Measurements from ENCODE around the gene CHRNG.
"Not testable (repeated sequence)": the region's sequence is repeated elsewhere in the genome, so short reads cannot be mapped to it uniquely, and the experiment has no call there.

CHRNG gene

DNA sequence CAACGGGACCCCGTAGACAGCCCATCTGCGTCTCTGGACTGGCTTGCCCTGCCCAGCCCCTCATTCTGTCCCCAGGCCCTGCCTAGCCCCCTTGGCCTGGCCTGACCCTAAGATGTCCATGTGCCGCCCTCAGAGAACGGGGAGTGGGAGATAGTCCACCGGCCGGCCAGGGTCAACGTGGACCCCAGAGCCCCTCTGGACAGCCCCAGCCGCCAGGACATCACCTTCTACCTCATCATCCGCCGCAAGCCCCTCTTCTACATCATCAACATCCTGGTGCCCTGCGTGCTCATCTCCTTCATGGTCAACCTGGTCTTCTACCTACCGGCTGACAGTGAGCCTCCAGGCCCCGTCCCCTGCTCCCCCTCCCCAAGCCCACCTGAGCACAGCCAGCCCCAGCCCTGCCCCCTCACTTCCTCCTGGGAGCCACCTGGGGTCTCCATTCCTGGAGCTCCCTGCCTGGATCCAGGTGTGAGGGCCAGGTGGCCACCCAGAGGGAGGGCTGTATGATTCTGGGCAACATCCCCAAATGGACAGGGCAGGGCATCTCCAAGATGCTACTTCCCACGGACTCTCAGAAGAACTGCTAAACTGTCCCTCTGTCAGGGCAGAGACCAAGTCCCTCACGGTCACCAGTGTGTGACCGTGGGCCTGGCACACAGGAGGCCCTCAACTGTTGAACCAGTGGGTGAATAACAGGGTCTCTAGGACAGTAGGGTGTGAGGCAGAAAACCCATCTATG, 9.5 kb upstream of the CHRNG start:
- DNase-seq: no peak

DNA sequence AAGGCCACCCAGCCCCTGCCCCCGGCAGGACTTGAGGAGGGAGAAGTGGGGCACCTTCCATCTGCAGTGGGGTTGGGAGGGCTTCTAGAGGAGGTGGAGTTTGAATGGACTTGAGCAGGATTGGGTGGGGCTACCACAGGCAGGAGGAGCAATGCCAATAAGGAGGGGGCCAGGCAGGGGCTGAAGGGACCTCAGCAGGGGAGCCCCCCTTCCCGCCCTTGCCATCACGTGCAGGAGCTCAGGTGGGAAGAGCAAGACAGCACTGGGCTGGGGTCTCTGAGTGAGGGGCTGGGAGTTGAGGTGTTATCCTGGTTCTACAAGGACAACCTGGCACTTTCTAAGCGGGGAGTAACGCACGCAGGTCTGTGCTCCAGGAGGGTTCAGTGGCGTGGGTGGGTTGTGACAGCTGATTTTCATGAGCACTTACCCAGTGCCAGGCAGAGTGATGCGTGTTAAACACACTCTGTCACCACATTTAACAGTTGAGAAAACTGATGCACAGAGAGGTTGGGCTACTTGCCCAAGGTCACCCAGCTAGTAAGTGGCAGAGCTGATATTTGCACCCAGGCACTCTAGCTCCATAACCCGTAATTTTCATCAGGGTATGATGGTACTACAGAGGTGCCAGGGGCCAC, 8.7 kb upstream of the CHRNG start:
- no peak for DNase-seq

DNA sequence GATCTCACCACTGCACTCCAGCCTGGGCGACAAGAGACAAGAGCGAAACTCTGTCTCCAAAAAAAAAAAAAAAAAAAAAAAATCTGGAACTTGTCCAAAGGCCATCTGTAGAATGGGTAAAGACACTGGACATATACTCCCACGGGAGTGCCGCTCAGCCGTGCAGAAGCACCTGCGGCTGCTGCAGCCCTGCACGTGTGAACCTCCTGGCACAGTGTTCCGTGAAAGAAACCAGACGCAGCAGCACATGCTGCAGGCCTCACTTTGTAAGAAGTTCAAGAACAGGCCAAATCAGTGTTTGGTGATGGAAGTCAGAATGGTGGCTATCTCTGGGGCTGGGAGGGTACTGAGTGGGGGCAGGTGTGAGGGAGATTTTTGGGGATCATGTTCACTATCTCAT, 7.1 kb upstream of the CHRNG start:
- DNase-seq: no peak

DNA sequence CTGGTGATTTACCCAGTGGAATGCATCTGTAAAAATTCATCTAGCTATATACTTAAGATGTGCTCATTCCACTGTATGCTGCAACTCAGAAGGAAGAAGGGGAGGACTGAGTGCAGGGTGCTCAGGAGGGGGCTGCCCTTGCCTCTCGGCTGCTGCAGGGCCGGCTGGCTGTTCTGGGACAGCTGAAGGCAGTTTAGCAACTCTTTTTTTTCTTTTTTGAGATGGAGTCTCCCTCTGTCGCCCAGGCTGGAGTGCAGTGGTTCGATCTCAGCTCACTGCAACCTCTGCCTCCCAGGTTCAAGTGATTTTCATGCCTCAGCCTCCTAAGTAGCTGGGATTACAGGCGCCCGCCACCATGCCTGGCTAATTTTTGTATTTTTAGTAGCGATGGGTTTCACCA, 6.7 kb upstream of the CHRNG start:
- not testable (repeated sequence) for DNase-seq

DNA sequence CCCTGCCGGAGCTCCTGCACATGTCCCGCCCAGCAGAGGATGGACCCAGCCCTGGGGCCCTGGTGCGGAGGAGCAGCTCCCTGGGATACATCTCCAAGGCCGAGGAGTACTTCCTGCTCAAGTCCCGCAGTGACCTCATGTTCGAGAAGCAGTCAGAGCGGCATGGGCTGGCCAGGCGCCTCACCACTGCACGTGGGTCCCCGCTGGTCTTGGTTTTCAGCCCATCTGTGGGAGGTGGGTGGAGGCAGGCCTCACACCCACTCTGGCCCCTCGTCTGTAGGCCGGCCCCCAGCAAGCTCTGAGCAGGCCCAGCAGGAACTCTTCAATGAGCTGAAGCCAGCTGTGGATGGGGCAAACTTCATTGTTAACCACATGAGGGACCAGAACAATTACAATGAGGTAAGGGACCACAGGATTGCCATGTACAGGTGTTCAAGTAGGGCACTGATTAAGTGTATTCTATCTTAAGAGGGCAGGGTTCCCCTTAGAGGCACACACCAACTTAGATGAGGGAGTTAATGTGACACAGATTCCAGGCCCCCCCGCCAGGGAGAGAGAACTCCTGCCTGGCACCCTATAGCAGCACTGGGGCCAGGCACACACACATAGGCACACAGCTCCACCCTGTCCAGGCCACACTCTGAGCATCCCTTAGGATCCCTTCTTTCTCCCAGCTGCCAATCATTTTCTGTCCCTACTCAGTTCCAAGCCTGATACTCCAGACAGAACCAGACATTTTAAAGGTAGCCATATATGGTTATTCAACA, 5.4 kb upstream of the CHRNG start:
- no peak for DNase-seq

DNA sequence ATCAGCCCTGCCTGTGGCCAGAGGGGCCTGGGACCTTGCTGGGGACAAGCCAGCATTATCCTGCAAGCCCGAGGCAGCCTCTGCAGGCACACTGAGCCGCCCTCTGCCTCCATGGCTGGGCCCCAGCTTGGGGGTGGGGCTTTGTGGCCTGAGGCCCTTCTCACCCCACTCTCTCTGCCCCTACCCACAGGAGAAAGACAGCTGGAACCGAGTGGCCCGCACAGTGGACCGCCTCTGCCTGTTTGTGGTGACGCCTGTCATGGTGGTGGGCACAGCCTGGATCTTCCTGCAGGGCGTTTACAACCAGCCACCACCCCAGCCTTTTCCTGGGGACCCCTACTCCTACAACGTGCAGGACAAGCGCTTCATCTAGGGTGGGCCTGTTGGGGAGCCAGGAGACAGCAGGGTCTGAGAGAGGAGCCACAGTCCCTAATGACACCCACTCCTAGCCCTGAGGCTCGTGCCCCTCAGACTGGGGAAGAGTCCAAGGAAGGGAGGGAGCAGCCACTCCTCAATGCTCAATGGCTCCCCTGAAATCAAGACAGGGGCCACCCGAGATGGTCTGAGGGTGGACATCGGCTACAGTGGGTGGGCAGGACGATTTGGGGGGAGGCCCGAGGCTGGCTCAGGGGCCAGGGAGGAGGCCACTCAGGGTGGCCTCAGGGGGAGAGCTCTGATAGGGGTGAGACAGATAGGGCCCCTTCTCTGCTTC, 4.4 kb upstream of the CHRNG start:
- no peak for DNase-seq

DNA sequence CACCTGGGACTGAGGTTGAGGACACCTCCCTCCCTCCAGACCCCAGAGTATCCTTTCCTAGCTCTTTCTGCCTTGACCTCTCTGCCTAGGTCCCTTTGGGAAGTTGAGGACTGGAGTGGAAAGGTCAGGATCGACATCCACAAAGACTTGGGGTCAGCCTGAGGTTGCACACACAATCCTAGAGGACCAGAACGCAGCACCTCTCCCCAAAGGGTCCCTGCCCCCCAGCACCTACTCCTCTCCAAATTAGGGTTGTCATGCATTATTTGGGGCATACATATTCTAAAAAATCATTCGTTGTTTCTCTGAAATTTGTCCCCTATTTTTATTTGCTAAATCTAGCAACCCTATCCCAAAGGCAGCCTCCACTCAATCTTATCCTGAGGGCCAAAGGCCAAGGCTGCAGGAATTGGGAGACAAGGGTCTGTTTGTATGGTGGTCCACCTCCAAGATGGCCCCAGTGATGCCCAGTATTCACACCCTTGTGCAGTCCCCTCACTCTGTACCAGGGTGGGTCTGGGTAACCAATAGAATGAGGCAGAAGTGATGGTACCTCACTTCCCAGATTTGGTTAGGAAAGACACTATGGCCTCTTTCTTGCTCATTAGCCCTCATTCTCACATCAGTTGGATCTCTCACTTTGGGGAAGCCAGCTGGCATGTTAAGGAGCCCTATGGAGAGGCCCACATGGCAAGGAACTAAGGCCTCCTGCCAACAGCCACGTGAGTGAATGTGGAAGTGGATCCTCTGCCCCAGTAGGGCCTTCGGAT, 3.5 kb upstream of the CHRNG start:
- DNase-seq: no peak

DNA sequence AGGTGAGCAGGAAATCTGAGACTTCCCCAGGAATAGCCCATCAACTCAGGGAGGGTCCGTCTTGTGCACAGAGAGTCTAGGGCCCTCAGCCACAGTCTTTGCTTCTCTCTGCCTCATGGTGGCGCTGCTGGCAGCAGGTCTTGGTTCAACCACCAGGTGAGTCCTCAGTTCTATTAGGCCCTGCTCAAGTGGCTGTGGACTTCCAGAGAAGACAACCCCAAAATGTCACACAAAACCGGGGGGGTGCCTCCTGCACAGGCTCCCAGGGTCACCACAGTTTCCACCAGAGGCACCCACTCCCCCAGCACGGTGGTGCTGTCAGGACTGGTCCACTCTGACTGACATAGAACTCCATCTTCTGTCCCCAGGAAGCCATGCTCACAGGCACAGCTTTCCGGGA, 2.4 kb upstream of the CHRNG start:
- no peak for DNase-seq

DNA sequence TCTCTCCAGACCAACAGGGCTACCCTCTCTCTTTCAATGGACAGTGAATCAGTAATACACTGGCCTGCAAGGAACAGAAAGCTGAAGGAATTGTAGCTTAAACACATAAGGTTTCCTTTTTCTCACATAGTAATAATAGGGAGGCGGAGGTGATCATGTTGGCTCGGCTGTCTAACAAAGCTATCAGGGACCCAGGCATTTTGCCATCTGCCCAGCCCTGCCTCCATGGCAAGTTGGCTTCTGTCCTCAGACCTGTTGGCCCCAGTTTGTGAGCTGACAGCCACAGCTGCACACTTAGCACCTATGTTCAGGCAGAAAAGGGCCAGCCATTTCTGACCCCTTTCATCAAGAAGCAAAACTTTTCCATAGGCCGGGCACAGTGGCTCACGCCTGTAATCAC, 2.0 kb upstream of the CHRNG start:
- DNase-seq: no peak

DNA sequence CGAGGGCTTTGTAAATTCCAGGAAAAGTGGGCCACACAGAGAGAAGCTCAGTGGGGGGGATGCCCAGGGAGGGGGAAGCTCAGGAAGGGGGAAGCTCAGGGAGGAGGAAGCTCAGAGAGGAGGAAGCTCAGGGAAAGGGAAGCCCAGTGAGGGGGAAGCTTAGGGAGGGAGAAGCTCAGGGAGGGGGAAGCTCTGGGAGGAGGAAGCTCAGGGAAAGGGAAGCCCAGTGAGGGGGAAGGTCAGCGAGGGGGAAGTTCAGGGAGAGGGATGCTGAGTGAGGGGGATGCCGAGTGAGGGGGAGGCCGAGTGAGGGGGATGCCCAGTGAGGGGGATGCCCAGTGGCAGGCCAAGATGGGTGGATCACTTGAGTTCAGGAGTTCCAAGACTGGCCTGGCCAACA, 821 bp upstream of the CHRNG start:
- DNase-seq: no peak

DNA sequence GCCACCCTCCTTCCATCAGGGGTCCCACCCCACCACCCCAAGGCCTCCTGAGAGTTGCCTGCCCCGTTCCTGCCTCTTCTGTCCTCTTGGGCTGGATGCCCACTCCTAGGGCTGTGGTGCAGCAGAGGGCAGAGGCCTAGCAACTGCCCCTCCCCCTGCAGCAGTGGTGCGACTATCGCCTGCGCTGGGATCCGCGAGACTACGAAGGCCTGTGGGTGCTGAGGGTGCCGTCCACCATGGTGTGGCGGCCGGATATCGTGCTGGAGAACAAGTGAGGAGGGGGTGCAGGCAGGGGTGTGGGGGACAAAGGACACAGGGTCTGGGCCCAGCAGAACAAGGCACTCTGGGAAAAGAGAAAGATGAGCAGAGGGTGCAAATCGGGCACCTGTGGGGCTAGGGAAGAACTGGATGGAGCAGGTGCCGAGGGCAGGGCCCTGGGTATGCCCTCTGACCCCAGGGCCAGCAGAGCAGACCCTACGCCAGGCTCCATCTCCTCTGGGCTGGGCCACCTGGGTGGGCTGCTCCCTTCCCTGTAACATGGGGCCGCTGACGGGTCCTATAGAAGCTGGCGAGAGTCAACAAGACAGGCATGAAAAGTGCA, 1.0 kb downstream of the CHRNG start:
- DNase-seq: no peak

DNA sequence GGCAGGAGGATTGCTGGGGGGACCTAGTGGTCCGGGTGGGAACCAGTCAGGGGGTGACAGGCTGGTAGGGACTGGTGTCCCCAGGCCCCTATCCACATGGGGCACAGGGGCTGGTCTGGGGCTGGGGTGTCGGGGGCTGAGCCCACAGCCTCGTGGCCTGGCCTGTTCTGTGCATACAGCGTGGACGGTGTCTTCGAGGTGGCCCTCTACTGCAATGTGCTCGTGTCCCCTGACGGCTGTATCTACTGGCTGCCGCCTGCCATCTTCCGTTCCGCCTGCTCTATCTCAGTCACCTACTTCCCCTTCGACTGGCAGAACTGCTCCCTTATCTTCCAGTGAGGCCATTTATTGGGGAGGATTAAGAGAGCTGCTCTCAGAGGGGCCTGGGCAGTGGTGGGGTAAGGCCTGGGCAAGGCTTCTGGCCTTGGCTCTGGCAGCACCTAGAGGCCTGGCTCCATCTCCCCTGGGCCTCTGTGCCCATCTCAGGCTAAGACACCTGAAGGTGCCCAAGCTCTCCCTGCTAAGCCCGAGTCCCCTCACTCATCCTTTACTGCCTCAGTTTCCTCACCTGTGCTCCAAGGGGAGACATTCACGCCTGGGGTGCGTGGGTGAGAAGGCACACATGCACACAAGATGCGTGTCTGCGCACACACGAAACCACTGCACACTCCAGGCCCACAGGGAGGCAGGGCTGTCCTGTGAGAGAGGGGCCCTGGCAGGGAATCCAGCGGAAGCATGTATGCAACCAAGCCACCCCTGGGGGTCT, 1.9 kb downstream of the CHRNG start:
- no peak for DNase-seq

DNA sequence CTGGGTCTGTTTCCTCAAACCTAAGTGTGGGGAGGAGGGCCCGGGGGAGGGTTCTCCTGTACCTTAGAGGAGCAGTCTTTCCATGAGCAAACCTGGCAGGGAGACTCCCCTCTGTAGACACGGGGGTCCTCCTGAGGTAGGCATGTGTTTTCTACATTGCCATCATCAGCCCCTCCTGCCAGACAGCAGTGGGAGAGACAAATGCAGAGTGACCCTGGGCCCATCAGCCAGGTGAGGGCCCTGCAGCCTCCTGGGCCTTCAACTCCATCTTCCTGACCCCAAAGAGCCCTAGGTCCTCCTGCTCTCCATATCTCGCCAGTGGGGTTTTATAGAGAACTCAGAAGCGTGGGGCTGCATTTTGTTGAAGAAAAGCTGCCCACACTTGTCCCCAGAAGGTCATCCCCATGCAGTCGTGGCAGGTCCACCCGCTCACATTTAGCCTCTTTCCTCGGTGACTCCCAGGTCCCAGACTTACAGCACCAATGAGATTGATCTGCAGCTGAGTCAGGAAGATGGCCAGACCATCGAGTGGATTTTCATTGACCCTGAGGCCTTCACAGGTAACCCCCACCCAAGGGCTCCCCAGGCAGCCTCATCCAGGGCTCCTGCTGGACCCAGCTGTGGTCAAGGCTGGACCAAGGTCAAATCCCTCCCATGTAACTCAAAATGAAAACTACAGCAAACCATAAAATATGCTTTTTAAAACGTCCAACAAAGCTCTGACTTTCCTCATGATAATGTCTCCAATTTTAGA, 2.6 kb downstream of the CHRNG start:
- no peak for DNase-seq

DNA sequence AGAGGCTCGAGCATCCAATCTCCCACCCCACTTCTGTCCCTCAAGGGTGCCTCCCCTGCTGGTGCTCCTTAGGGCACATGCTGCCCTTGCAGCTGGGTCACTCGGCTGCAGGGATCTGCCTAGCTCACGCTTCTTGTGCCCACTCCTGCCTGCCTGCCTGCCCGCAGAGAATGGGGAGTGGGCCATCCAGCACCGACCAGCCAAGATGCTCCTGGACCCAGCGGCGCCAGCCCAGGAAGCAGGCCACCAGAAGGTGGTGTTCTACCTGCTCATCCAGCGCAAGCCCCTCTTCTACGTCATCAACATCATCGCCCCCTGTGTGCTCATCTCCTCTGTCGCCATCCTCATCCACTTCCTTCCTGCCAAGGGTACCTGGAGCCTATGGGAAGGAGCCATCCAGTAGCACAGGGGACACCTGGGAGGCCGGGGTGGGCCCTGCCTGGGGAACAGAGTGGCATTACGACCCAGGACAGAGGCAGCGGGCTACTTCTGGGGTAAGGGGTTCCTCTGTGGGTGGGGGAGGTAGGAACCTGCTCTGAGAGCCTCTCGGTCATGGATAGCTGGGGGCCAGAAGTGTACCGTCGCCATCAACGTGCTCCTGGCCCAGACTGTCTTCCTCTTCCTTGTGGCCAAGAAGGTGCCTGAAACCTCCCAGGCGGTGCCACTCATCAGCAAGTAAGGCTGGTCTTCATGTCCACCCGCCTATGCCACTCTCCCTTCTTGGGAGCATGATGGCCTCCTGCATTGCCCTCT, 3.4 kb downstream of the CHRNG start:
- no peak for DNase-seq

DNA sequence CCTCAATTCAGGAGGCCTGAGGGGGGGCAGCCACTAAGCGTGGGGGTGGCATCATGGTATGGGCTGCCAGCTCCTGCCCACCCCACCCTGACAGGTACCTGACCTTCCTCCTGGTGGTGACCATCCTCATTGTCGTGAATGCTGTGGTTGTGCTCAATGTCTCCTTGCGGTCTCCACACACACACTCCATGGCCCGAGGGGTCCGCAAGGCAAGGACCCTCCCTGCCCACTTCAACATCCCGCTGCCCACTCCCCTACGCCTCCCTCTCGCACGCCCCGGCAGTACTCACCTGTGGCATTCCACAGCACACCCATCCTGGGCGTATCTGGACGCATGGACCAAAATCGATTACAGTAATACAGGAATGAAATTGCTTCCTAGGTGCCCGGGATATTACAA, 4.0 kb downstream of the CHRNG start:
- no peak for DNase-seq

DNA sequence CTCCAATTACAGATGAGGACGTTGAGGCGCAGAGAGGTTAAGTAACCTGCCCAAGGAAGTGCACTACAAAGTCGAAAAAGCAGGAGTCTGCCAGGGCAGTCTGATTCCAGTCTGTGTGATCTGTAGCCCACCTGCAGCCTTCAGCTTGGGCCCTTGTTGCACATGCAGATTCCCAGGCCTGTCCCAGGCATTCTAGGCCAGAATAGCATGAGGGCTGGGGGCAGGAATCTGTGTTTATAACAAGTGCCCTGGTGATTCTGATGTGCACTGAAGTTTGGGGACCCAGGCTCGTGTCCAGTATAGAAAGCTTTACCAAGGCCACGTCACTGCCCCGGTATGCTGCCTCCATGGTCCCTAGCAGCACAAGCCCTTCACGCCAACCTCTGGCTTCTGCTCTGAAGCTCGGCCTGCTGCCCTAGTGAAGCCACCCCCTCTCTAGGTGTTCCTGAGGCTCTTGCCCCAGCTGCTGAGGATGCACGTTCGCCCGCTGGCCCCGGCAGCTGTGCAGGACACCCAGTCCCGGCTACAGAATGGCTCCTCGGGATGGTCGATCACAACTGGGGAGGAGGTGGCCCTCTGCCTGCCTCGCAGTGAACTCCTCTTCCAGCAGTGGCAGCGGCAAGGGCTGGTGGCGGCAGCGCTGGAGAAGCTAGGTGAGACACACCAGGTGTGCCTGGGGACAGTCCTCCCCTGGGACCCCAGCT, 4.6 kb downstream of the CHRNG start:
- no peak for DNase-seq

DNA sequence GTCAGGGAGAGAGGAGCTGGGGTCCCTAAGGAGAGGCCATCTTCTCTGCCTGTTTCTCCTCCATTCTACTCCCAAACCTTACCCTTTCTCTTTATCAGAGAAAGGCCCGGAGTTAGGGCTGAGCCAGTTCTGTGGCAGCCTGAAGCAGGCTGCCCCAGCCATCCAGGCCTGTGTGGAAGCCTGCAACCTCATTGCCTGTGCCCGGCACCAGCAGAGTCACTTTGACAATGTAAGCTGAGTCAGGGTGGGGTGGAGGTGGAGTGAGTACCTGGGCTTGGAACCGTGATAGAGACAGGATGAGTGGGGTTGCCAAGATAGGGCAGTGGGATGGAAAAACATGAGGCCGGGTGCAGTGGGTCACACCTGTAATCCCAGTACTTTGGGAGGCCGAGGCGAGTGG, 5.2 kb downstream of the CHRNG start:
- no peak for DNase-seq

DNA sequence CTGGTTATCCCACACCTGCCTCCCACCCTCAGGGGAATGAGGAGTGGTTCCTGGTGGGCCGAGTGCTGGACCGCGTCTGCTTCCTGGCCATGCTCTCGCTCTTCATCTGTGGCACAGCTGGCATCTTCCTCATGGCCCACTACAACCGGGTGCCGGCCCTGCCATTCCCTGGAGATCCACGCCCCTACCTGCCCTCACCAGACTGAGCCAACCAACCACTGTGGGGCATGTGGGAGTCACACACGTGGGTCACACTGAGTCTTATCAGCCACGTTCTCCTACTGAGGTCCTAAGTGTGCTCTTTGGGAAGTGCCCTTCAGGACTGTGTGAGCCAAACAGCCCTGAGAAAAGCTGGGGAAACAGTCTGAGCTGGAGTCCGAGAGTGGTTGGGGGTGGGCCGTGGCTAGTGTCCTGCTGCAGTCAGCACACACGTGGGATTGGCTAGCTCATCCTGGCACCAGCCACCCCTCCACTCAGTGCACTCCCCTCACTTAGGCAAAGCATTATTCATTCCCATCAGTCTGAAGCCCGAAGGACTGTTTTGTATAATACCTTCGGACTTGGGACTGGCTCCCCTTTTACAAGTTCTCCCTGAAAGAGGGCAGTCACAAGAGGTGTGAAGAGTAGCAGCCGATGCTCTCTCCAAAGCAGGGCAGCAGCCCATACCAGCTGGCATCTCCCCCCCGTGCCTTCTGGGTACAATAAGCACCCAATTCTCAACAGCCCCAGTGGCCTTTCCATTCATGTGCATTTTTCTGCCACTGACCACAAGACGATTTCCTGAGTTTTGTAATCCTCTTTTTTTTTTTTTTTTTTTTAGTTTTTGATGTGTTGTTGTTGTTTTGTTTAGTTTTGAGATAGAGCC, 6.3 kb downstream of the CHRNG start:
- DNase-seq: no peak
